ENCODE measurements around the gene FYN.

- TF ChIP-seq EZH2 (IDR thresholded peaks at IDR 0.05; ENCODE audit: insufficient read depth, poor library complexity, severe bottlenecking) (no peak), EZH2phosphoT487 (IDR thresholded peaks at IDR 0.05; ENCODE audit: insufficient read depth, low read depth) (no peak)
Measured at GRCh38 chr6:111720931-111721496, 152.2 kb downstream of the FYN start.
